C4-2B (cell line): ENCODE results near the gene TNFAIP8L3.
"Not testable (repeated sequence)": the region's sequence is repeated elsewhere in the genome, so short reads cannot be mapped to it uniquely, and the experiment has no call there.

Experiments
- H3K27ac ChIP-seq: fragments of 450-650 bp; 2 replicates; pipeline ENCODE4 v1.5.1; 2017
- CTCF ChIP-seq: fragments of 450-650 bp; conservative IDR thresholded peaks from 2 replicates; pipeline ENCODE4 v1.5.1; 2017; ENCODE audit warnings: mild to moderate bottlenecking
- ZFX ChIP-seq: fragments of 450-650 bp; IDR thresholded peaks from 2 replicates; pipeline ENCODE4 v1.6.1; 2017

TNFAIP8L3 gene

GRCh38 chr15:51128701-51129100, 34.0 kb upstream of the TNFAIP8L3 start:
- TF ChIP-seq ZFX (no peak), CTCF (no peak)
- H3K27ac ChIP-seq = no peak overlapping the region

- TF ChIP-seq ZFX = no peak
- no peak for TF ChIP-seq CTCF
Observed at GRCh38 chr15:51126842-51127241, 32.1 kb upstream of the TNFAIP8L3 start.

GRCh38 chr15:51123002-51123401, 28.3 kb upstream of the TNFAIP8L3 start:
- H3K27ac ChIP-seq = not testable (repeated sequence)

More at GRCh38 chr15:51126842-51127241, 32.1 kb upstream of the TNFAIP8L3 start:
- H3K27ac ChIP-seq = no peak overlapping the region

GRCh38 chr15:51121631-51122225, 27.0 kb upstream of the TNFAIP8L3 start:
- no peak overlapping the region for H3K27ac ChIP-seq
- TF ChIP-seq CTCF = no peak
- TF ChIP-seq ZFX = no peak

- H3K27ac ChIP-seq = no peak overlapping the region
- TF ChIP-seq ZFX (no peak), CTCF (no peak)
Observed at GRCh38 chr15:51121118-51121517, 26.4 kb upstream of the TNFAIP8L3 start.

GRCh38 chr15:51119120-51119519, 24.4 kb upstream of the TNFAIP8L3 start:
- H3K27ac ChIP-seq = no peak overlapping the region
- TF ChIP-seq ZFX (no peak), CTCF (no peak)

- TF ChIP-seq ZFX (no peak), CTCF (no peak)
- H3K27ac ChIP-seq = no peak overlapping the region
Observed at GRCh38 chr15:51117270-51117669, 22.6 kb upstream of the TNFAIP8L3 start.

- no peak overlapping the region for H3K27ac ChIP-seq
- TF ChIP-seq CTCF (no peak), ZFX (no peak)
Observed at GRCh38 chr15:51114437-51115119, 19.9 kb upstream of the TNFAIP8L3 start.
